ENCODE results near the gene ANGPTL2.

Gene ANGPTL2

GRCh38 chr9:127166651-127167524, 44.5 kb upstream of the ANGPTL2 start:
- DNase-seq (ENCODE audit: low read depth): peak; percentile 98
- TF ChIP-seq, protein P1, sequence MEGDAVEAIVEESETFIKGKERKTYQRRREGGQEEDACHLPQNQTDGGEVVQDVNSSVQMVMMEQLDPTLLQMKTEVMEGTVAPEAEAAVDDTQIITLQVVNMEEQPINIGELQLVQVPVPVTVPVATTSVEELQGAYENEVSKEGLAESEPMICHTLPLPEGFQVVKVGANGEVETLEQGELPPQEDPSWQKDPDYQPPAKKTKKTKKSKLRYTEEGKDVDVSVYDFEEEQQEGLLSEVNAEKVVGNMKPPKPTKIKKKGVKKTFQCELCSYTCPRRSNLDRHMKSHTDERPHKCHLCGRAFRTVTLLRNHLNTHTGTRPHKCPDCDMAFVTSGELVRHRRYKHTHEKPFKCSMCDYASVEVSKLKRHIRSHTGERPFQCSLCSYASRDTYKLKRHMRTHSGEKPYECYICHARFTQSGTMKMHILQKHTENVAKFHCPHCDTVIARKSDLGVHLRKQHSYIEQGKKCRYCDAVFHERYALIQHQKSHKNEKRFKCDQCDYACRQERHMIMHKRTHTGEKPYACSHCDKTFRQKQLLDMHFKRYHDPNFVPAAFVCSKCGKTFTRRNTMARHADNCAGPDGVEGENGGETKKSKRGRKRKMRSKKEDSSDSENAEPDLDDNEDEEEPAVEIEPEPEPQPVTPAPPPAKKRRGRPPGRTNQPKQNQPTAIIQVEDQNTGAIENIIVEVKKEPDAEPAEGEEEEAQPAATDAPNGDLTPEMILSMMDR (IDR thresholded peaks at IDR 0.05; ENCODE audit: insufficient read depth, low read depth, low read length, missing control alignments): no peak

GRCh38 chr9:127166111-127166510, 43.7 kb upstream of the ANGPTL2 start:
- H3K4me3 ChIP-seq (ENCODE audit: low read length): no peak overlapping the region
- no peak for DNase-seq (ENCODE audit: low read depth)
- TF ChIP-seq, protein P1 (IDR thresholded peaks at IDR 0.05; ENCODE audit: insufficient read depth, low read depth, low read length, missing control alignments): no peak

More at GRCh38 chr9:127166651-127167524, 44.5 kb upstream of the ANGPTL2 start:
- H3K4me3 ChIP-seq (ENCODE audit: low read length): no peak overlapping the region

GRCh38 chr9:127165116-127165515, 42.7 kb upstream of the ANGPTL2 start:
- no peak overlapping the region for H3K4me3 ChIP-seq (ENCODE audit: low read length)
- TF ChIP-seq, protein P1 (IDR thresholded peaks at IDR 0.05; ENCODE audit: insufficient read depth, low read depth, low read length, missing control alignments): no peak
- DNase-seq (ENCODE audit: low read depth): no peak

DNA sequence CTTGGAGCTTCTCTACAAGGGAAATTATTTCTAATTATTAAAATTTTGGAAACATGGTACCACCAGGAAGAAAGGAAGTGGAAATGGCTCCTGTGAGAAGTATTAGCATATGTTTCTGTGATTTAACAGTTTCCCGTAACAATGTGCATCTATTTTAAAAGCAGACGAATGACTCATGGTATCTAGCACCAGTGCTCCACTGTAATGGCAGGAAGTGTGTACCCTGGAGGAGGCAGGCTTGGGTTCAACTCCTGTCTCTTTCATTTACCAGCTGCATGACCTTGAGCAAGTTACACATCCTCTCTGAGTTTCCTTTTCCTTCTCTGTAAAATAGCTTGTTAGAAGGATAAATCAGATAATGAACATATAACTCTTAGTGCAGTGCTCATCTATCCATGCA, 41.0 kb upstream of the ANGPTL2 start:
- no peak overlapping the region for H3K4me3 ChIP-seq (ENCODE audit: low read length)
- DNase-seq (ENCODE audit: low read depth): peak; percentile 41
- TF ChIP-seq, protein P1 (IDR thresholded peaks at IDR 0.05; ENCODE audit: insufficient read depth, low read depth, low read length, missing control alignments): no peak

- TF ChIP-seq, protein P1 (IDR thresholded peaks at IDR 0.05; ENCODE audit: insufficient read depth, low read depth, low read length, missing control alignments): no peak
- no peak overlapping the region for H3K4me3 ChIP-seq (ENCODE audit: low read length)
- no peak for DNase-seq (ENCODE audit: low read depth)
Observed at GRCh38 chr9:127162864-127163365, 40.5 kb upstream of the ANGPTL2 start.

- TF ChIP-seq, protein P1 (IDR thresholded peaks at IDR 0.05; ENCODE audit: insufficient read depth, low read depth, low read length, missing control alignments): no peak
- peak; percentile 9 for DNase-seq (ENCODE audit: low read depth)
- H3K4me3 ChIP-seq (ENCODE audit: low read length): no peak overlapping the region
Observed at GRCh38 chr9:127162046-127162863, 39.8 kb upstream of the ANGPTL2 start.
